ENCODE results near the gene BBS1. TPM values are rescaled to one million over a fixed set of nuclear protein-coding genes. Genes with fewer than 3 reads are reported as not detected.
"Not testable (repeated sequence)": the region's sequence is repeated elsewhere in the genome, so short reads cannot be mapped to it uniquely, and the experiment has no call there.

The BBS1 gene
- total RNA-seq, result 33.5 TPM
- long read RNA-seq, transcript BBS1-201 (17 exons, 3,423 nt), result major isoform, 28 of 57 reads
- long read RNA-seq, partial matches to known transcripts, result 17 of 57 reads
- long read RNA-seq, other reads (novel, unspliced or antisense), result 12 of 57 reads

DNA sequence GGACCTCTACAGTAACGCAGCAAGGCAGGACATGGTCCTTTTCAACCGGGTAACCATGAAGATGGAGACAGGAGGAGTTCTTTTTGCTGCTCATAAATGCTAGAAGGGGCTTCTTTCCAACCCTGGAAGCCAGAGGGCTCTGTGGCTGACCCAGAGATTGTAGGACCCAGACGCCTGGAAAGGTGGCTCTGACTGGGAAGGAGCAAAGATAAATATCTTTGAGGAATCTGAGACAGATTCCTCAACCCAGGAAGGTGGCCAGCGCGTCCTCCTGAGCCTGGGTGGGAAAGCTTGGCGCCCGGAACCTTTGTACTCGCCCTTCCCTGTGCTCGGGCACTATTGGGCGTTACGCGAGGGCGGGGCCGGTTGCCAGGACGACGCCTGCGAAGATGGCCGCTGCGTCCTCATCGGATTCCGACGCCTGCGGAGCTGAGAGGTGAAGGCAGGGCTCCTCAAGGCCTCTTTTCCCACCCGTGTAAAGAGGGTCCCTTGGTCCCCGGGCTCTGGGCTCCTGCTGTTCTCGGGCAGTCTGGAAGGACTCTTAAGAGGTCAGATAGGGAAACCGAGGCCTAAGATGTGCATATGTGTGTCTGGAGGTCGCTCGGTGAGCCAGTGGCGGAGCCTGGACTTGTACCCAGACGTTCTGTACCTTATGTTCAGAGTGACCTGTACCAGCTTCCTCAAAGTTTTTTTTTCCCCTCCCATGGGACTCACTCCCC, at the start of gene BBS1:
Gene BBS1 (plus strand): TSS at position 365 of the 719 bp plus-strand sequence. CDS start 25 bp downstream, at position 390.
- peak; percentile 98 for ATAC-seq
- DNase-seq, result peak; percentile 93
- peaks cover 2% of the 10 kb centered on the region for H3K36me3 ChIP-seq
- no peaks in the 10 kb centered on the region for H3K27me3 ChIP-seq
- peak within 1 kb of the TSS; percentile 92 for H3K4me3 ChIP-seq
- peaks cover 15% of the 10 kb centered on the region for H3K4me1 ChIP-seq
- intact Hi-C loops (cut with DNase I), result no loop called here
- H3K27ac ChIP-seq, result peak within 1 kb of the TSS; percentile 74
- H3K9me3 ChIP-seq, result no peaks in the 10 kb centered on the region
- no peak for TF ChIP-seq CTCF (IDR thresholded peaks at IDR 0.05)

DNA sequence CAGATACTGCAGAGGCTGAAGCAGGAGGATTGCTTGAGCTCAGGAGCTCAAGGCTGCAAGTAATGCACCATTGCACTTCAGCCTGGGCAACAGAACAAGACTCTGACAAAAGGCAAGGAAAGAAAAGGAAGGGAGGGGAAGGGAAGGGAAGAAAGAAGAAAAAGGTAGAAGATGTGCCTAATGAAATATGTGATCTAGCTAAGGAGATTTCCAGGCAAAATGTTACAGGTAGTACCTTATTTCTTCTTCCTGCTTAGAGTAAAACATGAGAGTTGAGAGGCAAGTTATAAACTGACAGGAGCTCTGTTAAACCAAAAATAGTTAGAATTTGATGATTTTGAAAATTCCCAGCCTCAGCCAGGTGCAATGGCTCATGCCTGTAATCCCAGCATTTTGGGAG, 48.4 kb upstream of the BBS1 start:
- ATAC-seq, result no peak

DNA sequence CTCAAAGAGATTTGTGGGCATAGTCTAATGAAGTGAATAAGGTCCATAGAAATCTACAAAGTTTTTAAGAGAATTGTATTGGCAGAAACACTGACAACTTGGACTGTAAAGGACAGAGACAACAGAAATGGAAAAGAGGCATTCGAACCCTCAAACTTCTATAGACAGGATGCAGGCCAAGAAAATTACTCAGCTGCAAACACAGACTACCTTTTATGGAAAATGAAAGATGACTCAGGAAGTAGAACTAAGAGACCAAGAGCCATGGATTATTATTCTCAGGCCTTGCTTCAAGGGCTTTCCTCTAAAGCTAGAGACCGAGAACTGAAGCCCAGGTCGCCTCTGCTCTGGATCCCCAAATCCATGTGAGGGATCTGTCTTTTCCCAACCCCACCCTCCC, 47.5 kb upstream of the BBS1 start:
- no peak for DNase-seq
- intact Hi-C loops (cut with DNase I), result no loop called here
- Histone ChIP-seq H3K27me3 (no peaks in the 10 kb centered on the region), H3K9me3 (no peaks in the 10 kb centered on the region), H3K4me1 (peaks cover 7% of the 10 kb centered on the region), H3K27ac (no peak overlapping the region), H3K4me3 (no peak overlapping the region), H3K36me3 (no peaks in the 10 kb centered on the region)
- ATAC-seq, result no peak
- TF ChIP-seq CTCF (IDR thresholded peaks at IDR 0.05), result no peak

More for the DNA sequence above, 48.4 kb upstream of the BBS1 start:
- intact Hi-C loops (cut with DNase I), result no loop called here
- DNase-seq, result no peak
- H3K4me1 ChIP-seq, result no peaks in the 10 kb centered on the region
- H3K9me3 ChIP-seq, result no peaks in the 10 kb centered on the region
- H3K27ac ChIP-seq, result no peak overlapping the region
- no peak for TF ChIP-seq CTCF (IDR thresholded peaks at IDR 0.05)
- H3K4me3 ChIP-seq, result no peak overlapping the region
- no peaks in the 10 kb centered on the region for H3K27me3 ChIP-seq
- H3K36me3 ChIP-seq, result no peaks in the 10 kb centered on the region

DNA sequence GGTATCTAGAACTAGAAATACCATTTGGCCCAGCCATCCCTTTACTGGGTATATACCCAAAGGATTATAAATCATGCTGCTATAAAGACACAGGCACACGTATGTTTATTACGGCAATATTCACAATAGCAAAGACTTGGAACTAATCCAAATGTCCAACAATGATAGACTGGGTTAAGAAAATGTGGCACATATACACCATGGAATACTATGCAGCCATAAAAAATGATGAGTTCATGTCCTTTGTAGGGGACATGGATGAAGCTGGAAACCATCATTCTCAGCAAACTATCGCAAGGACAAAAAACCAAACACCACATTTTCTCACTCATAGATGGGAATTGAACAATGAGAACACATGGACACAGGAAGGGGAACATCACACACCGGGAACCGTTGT, 46.3 kb upstream of the BBS1 start:
- H3K4me1 ChIP-seq; H3K27me3 ChIP-seq; H3K27ac ChIP-seq; ATAC-seq; H3K9me3 ChIP-seq; intact Hi-C loops (cut with DNase I); H3K4me3 ChIP-seq; H3K36me3 ChIP-seq; DNase-seq: not testable (repeated sequence)

DNA sequence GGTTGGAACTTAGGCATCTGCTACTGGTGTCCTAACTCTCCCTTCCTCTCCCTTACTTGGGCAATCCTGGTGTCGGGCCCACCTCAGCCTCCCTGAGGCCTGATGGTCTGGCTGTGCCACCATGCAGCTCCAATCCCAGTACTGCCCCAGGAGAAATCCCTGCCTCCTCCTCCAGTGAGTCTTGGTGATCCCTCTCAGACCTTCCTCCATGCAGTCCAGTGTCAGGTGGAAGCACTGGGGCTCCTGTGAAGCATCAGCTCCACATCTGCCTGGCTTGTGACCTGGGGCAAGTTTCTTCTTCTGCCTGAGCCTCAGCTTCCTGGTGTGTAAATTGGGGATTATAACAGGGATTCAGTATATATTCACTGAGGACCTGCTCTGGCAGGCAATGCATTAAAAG, 45.5 kb upstream of the BBS1 start:
- no peak overlapping the region for H3K4me3 ChIP-seq
- H3K36me3 ChIP-seq, result no peaks in the 10 kb centered on the region
- no peaks in the 10 kb centered on the region for H3K27me3 ChIP-seq
- ATAC-seq (no peak), DNase-seq (no peak)
- no peak overlapping the region for H3K27ac ChIP-seq
- intact Hi-C loops (cut with DNase I), result no loop called here
- H3K4me1 ChIP-seq, result peaks cover 10% of the 10 kb centered on the region
- no peak for TF ChIP-seq CTCF (IDR thresholded peaks at IDR 0.05)
- no peaks in the 10 kb centered on the region for H3K9me3 ChIP-seq

- ATAC-seq, result no peak
- no peak for TF ChIP-seq CTCF (IDR thresholded peaks at IDR 0.05)
- Histone ChIP-seq H3K27ac (no peak overlapping the region), H3K36me3 (no peaks in the 10 kb centered on the region), H3K4me1 (peaks cover 10% of the 10 kb centered on the region), H3K9me3 (no peaks in the 10 kb centered on the region), H3K27me3 (no peaks in the 10 kb centered on the region), H3K4me3 (peak overlapping the region; percentile 57)
- DNase-seq, result no peak
- intact Hi-C loops (cut with DNase I), result no loop called here
Observed at GRCh38 chr11:66465373-66466224, 44.8 kb upstream of the BBS1 start.
